SK-N-MC (cell line): ENCODE results near the gene PSMD1.

Experiments used
- EZH2 ChIP-seq: fragments of 200-600 bp; sonication (generic); IDR thresholded peaks from one replicate; pipeline ENCODE4 v1.6.1; 2017; ENCODE audit warnings: antibody characterized with exemption
- FOXP2 ChIP-seq: optimal IDR thresholded peaks from 2 replicates; pipeline ENCODE3; 2011; ENCODE audit warnings: mild to moderate bottlenecking, moderate library complexity; ENCODE audit not compliant: insufficient read depth; ENCODE audit errors: extremely low read length, control extremely low read depth
- POLR2AphosphoS5 ChIP-seq: IDR thresholded peaks from 2 replicates; pipeline ENCODE4 v1.6.1; 2012; ENCODE audit warnings: mild to moderate bottlenecking, low read depth, low read length, borderline replicate concordance

GRCh38 chr2:231015478-231015877, 41.2 kb upstream of the PSMD1 start:
- TF ChIP-seq POLR2AphosphoS5 (no peak), FOXP2 (no peak), EZH2 (no peak)
